OCI-M2 (cell line): ENCODE data around the gene TIMP1.

Source experiments
- DNase-seq: peaks from one replicate; lab custom pipeline; 2025; ENCODE audit not compliant: unreplicated experiment; lab: John Stamatoyannopoulos, UW

Gene TIMP1

DNA sequence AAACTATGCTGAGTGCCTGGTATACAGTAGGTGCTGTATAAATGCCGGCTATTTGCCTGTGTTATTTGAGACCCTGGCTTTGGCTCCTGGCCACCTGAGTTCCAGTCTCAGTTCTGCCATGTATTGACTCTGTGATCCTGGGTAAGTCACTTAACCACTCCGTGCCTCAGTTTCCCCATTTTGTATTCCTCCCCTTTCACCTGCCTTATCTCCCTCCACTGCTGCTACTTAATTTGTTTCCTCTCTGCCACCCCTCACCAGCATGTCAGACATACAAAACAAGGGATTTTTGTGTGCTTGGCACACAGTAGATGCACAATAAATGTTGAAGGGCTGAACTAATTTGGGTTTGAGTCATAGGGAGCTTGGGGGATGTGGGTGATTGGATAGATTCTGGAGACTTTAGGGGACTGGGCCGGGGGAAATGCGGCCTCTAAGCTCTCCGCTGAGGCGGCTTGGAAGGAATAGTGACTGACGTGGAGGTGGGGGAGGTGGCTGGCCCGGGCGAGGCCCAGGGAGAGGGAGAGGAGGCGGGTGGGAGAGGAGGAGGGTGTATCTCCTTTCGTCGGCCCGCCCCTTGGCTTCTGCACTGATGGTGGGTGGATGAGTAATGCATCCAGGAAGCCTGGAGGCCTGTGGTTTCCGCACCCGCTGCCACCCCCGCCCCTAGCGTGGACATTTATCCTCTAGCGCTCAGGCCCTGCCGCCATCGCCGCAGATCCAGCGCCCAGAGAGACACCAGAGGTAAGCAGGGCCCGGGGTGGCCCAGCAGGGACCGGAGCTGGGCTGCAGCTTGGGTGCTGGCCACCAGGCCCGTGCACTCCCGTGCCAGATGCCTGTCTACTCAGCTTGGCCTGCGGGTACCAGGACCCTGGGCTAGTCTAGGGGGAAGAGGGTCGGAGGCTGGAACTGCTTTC, at the start of gene TIMP1:
TSS of gene TIMP1 (plus strand) at position 706 of the 917 bp plus-strand sequence. CDS start 980 bp downstream, outside the sequence.
- DNase-seq: peak; percentile 68

DNA sequence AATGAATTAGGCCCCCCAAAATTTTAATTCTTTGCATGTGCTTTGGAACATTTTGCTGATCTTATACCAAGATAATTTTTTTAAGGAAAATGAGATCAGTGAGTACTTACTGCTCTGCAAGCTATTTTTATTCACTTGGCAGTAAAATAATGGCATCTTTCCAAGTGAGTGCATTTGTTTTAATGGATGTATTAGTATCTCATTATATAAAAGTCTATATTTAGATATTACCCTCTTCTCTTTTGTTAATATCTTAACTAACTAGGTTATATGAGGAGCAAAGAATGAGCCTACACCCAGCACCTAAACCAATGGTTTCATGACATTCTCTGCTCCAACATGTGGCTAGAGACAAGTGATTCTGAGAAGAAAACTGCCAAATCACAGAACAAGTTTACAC, 42.4 kb upstream of the TIMP1 start:
- DNase-seq: no peak

DNA sequence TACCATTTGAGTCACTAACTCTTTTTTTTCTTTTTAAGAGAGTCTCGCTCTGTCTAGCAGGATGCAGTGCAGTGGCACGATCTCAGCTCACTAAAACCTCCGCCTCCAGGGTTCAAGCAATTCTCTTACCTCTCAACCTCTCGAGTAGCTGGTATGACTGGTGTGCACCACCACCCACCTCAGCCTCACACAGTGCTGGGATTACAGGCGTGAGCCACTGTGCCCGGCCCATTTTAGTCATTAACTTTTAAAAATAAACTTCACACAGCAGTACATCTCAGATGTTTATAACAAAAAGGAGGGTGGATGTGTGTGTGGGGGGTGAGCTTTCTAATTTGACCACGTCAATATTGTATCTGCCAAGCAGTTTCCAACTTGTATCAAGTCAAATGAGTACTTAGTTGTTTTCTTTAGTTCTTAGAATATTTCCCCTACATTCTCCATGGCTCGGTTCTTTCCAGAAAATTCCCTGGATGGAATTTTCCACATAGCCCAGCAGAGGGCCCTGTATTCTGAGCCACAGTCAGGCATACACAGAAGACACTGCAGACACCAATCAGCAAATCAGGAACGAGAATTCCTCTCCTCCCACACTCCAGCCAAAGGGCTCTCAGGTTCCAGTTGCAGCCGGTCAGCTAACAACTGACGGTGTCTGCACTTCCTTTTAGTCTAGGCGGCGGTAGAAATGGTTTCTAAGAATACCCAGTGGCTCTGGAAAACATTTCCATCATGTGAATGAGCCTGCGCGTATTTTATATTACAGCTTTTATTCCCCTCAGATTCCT, 41.3 kb upstream of the TIMP1 start:
- DNase-seq: peak; percentile 87

DNA sequence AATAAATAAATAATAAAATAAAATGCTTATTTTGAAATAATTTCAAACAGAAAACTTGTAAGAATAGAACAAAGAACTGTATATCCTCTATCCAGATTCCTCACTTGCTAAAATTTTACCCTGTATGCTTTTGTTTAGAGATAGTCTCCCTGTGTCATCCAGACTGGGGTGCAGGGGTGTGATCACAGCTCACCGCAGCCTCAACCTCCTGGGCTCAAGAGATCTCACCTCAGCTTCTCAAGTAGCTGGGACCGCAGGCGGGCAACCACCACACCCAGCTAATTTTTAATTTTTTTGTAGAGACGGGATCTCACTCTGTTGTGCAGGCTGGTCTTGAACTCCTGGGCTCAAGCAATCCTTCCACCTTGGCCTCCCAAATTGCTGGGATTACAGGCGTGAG, 38.7 kb upstream of the TIMP1 start:
- DNase-seq: no peak

DNA sequence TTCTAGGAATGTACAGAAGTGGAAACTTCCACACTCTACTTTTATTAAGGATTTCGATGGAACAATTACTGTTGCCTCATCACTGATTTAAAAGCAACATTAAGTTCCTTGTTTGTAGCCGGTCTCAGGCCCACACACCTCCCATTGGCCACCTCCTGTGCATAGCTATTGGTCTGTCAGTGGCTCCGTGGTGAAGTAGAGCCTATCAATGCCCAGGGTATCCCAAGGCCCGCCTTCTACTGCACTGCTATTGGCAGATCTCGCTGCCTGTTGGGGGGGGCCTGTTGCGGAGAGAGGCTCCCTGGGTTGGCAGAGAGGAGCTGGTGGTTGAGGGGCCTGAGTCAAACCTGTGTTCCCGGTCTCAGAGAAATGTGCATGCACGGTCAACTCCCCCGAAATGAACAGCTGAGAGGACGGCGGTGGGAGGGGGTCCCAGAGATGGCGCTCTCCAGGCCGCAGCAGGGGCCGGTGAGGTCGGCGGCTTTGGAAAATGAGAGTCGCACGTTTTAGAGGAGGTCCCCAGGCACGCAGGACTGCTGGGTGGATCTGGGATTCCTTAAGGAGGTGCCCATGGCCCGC, 26.1 kb upstream of the TIMP1 start:
- peak; percentile 83 for DNase-seq

DNA sequence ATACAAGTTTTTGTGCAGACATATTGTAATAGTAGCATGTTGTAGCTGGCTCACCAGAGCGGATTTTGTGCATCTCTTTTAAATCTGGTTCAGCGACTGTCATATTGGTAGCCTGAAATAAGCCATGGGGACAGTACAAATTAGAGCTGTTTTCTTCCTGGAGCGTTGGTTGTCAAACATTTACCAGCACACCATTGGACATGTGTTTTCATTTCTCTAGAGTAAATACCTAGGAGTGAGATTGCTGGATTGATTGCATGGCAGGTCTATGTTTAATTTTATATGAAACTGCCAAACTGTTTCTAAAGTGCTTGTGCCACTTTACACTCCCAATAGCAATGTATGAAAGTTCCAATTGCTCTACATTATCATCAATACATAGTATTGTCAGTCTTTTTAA, 23.8 kb upstream of the TIMP1 start:
- DNase-seq: no peak

DNA sequence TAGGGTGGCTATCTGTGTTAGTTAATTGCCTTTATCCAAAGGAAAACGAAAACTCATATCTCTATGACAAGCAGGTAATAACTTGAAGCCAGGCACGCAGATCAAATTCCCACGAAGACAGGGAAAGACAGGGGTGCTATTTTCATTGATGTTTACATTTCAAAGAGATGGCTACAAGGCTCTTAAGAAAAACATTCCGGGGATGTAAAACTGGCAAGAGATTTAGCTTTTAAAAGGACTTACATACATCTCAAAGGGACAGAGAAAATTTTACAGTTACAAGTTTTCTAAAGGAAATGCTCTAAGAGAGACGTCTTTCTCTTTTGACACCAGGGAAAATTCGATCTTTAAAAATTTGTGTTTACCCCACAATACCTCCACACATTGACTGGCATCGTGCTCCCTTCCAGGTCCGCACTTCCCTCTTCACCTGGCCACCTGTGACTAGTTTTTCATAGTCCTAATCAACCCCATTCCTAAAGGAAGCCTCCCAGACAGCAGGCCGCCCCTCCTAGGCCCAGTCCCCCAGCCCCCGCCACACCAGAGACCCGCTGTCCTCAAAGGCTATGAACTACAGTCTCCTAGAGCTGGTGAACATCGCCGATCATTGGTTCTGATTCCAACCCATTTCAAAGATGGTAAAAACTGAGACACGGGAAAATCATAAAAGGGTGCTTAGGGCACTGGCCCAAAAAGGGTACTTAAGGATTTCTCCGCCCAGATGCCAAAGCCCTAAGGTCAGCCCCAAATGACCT, 21.9 kb upstream of the TIMP1 start:
- DNase-seq: no peak

DNA sequence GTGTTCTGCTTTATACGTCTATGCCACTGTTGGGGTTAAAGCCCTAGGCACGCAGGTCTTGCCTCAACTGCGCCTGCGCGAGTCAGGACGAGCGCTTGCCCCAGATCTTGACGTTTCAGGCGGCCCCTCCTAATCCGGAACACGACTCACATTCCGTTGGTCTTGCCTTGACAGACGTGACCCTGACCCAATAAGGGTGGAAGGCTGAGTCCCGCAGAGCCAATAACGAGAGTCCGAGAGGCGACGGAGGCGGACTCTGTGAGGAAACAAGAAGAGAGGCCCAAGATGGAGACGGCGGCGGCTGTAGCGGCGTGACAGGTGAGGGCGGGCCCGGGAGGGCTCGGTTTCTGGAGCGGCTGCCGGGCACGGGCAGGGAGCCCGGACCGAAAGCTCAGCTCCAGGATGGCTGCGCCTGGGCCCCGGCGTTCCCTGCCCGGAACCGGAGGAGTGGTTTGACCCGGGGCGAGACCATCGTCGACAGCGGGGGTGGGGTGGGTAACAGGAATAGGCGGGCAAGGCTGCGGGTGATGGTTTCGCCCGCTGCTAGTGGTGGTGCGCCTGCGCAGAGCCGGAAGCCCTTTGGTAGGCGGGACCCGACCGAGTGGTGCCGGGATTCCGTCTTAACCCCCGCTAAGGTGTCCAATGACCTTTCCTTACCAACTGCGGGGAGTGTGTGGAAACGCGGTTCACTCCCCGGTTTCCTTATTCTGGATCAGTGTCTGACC, 21.1 kb upstream of the TIMP1 start, which contains the start of gene ARAF:
TSS of gene ARAF (plus strand) at position 272 of the 725 bp plus-strand sequence. CDS start 1,763 bp downstream, outside the sequence.
- DNase-seq: peak; percentile 82

DNA sequence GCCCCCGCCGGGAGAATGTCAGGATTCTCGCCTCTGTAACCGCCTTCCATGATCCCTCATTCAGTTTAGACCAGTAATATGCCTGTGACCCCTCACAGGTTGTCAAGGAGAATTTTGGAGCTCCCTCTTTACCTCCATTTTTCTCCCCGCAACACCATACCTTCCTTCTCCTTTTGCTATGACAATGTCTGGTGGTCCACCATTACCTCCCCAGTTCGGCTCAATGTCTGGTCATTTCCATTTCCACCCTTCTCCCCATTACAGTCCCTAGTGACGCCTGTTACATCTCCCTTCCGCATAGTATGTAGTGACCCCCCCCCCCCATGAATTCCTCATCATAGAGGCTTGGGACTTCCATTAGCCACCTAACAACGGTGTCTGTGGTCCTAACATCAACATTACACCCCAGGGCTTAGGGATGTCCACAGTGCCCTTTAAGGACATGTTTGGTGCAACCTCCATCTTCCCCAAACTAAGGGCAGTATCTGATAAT, 20.5 kb upstream of the TIMP1 start:
- no peak for DNase-seq

DNA sequence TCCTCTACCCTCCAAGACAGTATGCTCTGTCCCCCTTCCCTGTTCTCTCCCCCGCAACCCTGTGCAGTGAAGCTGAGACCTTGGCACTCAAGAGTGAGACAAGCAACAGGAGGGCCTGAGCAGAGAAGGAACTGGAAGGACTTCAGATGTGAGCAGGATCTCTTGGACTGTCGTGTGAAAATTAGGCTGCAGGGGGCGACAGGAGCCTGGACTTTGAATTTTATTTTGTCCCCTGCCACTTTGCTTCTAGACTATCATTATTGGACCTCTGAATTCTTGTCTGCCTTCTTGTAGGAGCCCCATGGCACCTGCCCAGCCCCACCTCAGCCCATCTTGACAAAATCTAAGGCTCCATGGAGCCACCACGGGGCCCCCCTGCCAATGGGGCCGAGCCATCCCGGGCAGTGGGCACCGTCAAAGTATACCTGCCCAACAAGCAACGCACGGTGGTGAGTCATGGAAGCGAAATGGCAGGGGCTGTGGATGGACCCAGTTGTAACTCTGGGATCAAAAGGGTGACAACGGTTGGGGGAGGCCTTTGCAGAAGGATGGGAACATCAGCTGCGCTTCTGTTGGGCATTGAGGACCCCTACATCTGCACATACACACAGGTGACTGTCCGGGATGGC, 19.5 kb upstream of the TIMP1 start:
- DNase-seq: peak; percentile 9

DNA sequence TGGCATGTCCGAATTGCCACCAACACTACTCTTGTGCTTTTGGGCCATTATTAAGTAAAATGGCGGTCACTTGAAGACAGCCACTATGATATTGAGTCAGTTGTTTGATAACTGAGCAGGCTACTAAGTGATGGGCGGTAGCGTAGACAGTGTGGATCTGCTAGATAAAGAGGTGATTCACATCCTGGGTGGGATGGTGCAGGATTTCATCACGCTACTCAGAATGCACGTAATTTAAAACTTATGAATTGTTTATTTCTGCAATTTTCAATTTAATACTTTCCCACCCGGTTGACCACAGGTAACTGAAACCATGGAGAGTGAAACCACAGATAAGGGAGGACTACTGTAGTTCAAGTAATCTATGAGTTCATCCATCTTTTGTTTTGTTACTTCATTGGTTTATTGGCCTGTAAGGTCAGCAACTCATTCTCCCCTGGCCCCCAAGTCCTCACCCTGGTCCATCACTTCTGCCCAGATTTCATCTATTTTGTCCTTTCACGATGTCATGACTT, 18.4 kb upstream of the TIMP1 start:
- DNase-seq: no peak

DNA sequence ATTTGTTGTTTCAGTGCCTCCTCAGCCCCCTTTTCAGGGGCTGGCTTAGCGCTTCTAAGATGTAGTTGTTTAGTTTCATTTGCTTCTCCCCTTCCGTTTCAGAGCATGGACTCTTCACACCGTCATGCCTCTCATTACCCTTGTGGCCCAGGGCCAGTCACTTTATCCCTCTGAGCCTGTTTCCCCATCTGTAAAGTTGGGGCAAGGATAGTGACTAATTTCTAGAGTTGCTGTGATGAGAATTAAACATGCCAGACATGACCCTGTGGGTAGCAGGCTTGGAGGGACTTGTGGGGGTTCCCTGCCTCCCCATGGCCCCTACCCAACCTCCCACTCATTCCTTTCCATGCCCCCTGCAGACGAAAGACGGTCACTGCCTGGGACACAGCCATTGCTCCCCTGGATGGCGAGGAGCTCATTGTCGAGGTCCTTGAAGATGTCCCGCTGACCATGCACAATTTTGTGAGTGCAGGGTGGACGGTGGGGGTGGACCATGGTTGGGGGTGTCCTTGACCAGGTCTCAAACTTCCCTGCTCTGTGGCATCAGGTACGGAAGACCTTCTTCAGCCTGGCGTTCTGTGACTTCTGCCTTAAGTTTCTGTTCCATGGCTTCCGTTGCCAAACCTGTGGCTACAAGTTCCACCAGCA, 17.7 kb upstream of the TIMP1 start:
- DNase-seq: no peak

DNA sequence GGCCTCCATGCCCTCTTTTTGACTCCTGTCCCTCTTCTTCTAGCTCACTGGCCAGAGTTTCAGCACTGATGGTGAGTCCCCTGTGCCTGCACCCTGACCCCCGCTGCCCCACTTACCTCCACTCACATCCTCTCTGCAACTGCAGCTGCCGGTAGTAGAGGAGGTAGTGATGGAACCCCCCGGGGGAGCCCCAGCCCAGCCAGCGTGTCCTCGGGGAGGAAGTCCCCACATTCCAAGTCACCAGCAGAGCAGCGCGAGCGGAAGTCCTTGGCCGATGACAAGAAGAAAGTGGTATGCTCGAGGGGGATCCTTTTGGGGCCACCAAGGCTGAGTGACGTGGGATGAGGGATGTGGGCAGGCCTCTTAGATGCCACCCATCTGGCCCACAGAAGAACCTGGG, 15.4 kb upstream of the TIMP1 start:
- DNase-seq: no peak

DNA sequence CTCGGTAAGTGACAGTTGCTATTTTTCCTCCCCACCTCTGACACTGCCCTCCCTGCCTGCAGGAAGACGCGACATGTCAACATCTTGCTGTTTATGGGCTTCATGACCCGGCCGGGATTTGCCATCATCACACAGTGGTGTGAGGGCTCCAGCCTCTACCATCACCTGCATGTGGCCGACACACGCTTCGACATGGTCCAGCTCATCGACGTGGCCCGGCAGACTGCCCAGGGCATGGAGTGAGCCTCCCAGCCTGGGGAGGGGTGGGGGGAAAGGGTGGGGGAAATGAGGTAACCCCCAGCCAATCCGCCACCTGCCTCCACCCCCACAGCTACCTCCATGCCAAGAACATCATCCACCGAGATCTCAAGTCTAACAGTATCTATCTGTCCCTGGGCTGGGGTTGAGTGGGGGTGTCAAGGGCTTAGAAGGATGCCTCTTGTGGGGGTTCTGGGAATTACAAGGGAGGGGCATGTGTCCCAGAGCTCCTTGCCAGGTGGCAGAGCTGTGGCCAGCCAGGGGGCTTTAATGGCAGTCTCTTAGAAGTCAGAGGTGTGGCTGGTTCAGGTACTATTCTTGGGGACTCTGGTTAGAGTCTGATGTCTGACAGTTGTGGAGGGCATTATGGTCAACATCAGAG, 13.5 kb upstream of the TIMP1 start:
- DNase-seq: no peak

DNA sequence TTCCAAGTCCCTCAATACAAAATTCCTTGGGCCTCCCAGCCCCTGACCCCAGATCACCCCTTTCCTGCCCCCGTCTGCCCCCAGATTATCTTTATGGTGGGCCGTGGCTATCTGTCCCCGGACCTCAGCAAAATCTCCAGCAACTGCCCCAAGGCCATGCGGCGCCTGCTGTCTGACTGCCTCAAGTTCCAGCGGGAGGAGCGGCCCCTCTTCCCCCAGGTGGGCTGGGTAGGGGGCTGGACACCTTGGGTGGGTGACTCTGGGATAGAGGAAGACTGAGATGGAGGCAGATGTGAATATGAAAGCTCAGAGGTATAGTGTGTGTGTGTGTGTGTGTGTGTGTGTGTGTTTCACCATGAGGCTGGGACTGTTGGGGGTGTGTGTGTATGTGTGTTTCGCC, 11.4 kb upstream of the TIMP1 start:
- DNase-seq: no peak

DNA sequence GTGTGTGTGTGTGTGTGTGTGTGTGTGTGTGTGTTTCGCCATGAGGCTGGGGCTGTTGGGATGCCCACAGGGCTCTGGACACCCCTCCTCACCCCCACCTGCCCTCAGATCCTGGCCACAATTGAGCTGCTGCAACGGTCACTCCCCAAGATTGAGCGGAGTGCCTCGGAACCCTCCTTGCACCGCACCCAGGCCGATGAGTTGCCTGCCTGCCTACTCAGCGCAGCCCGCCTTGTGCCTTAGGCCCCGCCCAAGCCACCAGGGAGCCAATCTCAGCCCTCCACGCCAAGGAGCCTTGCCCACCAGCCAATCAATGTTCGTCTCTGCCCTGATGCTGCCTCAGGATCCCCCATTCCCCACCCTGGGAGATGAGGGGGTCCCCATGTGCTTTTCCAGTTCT, 11.0 kb upstream of the TIMP1 start:
- DNase-seq: no peak

DNA sequence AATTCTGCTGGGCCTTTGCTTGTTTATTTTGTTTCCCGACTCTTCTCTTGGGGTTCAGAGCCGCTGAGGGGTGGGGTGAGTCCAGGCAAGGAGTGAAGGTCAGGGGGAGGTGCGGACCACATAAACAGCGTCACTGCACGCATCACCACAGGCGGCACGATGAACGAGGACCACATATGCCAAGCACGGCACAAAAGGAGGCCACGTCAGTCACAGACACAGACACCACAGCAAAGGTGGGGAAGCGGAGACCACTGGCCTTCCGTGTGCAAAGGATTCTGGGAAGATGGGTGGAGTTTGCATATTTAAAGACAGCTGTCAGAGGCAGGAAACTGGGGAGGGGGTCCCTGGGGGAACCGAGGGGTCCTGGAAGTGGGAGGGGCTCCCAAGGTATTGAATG, 10.3 kb upstream of the TIMP1 start:
- no peak for DNase-seq

DNA sequence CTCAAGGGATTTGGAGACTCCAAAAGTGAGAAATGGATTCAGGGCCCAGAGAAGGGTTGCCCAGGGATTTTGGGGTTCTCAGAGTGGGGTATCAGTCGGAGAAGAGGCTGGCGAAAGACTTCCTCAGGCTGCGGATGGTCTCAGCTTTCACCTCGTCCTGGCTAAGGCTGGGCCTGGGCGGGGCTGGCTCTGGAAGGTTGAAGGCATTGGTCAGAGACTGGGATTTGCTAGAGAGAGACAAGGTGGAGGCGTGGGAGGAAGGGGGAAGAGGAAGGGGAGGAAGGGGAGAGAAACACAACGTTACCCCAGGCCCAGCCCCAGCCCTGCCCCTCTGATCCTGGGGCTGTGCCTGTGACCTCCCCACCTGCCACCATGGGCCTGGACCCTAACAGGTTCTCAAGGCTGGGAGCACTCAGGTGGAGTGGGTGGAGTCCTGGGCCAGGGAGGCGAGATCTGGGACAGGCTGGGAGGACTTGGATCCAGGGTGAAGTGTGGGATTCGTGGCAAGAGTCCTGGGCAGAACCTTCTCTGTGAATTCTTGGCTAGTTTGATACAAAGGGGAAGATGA, 9.4 kb upstream of the TIMP1 start:
- DNase-seq: no peak
